Nephron (organoid): ENCODE data around the gene TRPM2.

Source experiments
- H3K27ac Mint-ChIP-seq, 3 experiments: 2 replicates each; pipeline ENCODE4 v1.8.0; 2020; ENCODE audit warnings: mixed read lengths in 3 of 3, mild to moderate bottlenecking in 2 of 3, moderate library complexity in 1 of 3
- H3K27me3 Mint-ChIP-seq: 2 replicates; pipeline ENCODE4 v1.8.0; 2021; ENCODE audit warnings: low read depth, mild to moderate bottlenecking, moderate library complexity, mixed read lengths
- H3K36me3 Mint-ChIP-seq: 2 replicates; pipeline ENCODE4 v1.8.0; 2020; ENCODE audit warnings: low read depth, mixed read lengths
- H3K4me1 Mint-ChIP-seq: 2 replicates; pipeline ENCODE4 v1.8.0; 2020; ENCODE audit warnings: mixed read lengths
- H3K4me3 Mint-ChIP-seq, 3 experiments: 2 replicates each; pipeline ENCODE4 v1.8.0; 2020; ENCODE audit warnings: mild to moderate bottlenecking in 3 of 3, mixed read lengths in 3 of 3, moderate library complexity in 2 of 3
- H3K9me3 Mint-ChIP-seq: 2 replicates; pipeline ENCODE4 v1.8.0; 2020; ENCODE audit warnings: mixed read lengths
- CTCF ChIP-seq, 3 experiments: fragments of 200-600 bp; sonication (generic); IDR thresholded peaks; one replicate each; pipeline ENCODE4 v1.5.0; 2021; ENCODE audit warnings: antibody characterized with exemption in 3 of 3; ENCODE audit not compliant: unreplicated experiment in 3 of 3

Gene TRPM2

GRCh38 chr21:44419679-44420078 lies 66.3 kb downstream of the TRPM2 start:
- Mint-ChIP-seq H3K36me3 (no peaks in the 10 kb centered on the region), H3K4me3 (peak overlapping the region in 1 of 3 experiments; percentile 31), H3K9me3 (peaks cover 7% of the 10 kb centered on the region), H3K27ac (no peak overlapping the region), H3K4me1 (peaks cover 5% of the 10 kb centered on the region), H3K27me3 (peaks cover 7% of the 10 kb centered on the region)
- no peak for TF ChIP-seq CTCF (IDR thresholded peaks at IDR 0.05; ENCODE audit: unreplicated experiment in 3 of 3)

GRCh38 chr21:44420416-44421205 lies 67.2 kb downstream of the TRPM2 start:
- H3K27ac Mint-ChIP-seq = no peak overlapping the region
- H3K9me3 Mint-ChIP-seq = peaks cover 7% of the 10 kb centered on the region
- peaks cover 5% of the 10 kb centered on the region for H3K4me1 Mint-ChIP-seq
- TF ChIP-seq CTCF (IDR thresholded peaks at IDR 0.05; ENCODE audit: unreplicated experiment in 3 of 3) = no peak
- H3K4me3 Mint-ChIP-seq = no peak overlapping the region
- H3K27me3 Mint-ChIP-seq = no peaks in the 10 kb centered on the region
- no peaks in the 10 kb centered on the region for H3K36me3 Mint-ChIP-seq

- Mint-ChIP-seq H3K27me3 (no peaks in the 10 kb centered on the region), H3K27ac (peak overlapping the region in 1 of 3 experiments; percentile 33), H3K4me3 (no peak overlapping the region), H3K36me3 (no peaks in the 10 kb centered on the region), H3K4me1 (peaks cover 5% of the 10 kb centered on the region), H3K9me3 (peaks cover 7% of the 10 kb centered on the region)
- no peak for TF ChIP-seq CTCF (IDR thresholded peaks at IDR 0.05; ENCODE audit: unreplicated experiment in 3 of 3)
Observed at GRCh38 chr21:44421901-44422840, 68.8 kb downstream of the TRPM2 start.

GRCh38 chr21:44423312-44423821 lies 69.9 kb downstream of the TRPM2 start:
- TF ChIP-seq CTCF (IDR thresholded peaks at IDR 0.05; ENCODE audit: unreplicated experiment in 3 of 3) = no peak

GRCh38 chr21:44423941-44424607 lies 70.7 kb downstream of the TRPM2 start:
- Mint-ChIP-seq H3K4me1 (peaks cover 5% of the 10 kb centered on the region), H3K9me3 (peaks cover 7% of the 10 kb centered on the region), H3K27me3 (no peaks in the 10 kb centered on the region), H3K4me3 (no peak overlapping the region), H3K27ac (no peak overlapping the region), H3K36me3 (no peaks in the 10 kb centered on the region)
- no peak for TF ChIP-seq CTCF (IDR thresholded peaks at IDR 0.05; ENCODE audit: unreplicated experiment in 3 of 3)

More at GRCh38 chr21:44423312-44423821, 69.9 kb downstream of the TRPM2 start:
- Mint-ChIP-seq H3K9me3 (peaks cover 7% of the 10 kb centered on the region), H3K27ac (peak overlapping the region in 1 of 3 experiments; percentile 7), H3K4me3 (no peak overlapping the region), H3K4me1 (peaks cover 5% of the 10 kb centered on the region), H3K27me3 (no peaks in the 10 kb centered on the region), H3K36me3 (no peaks in the 10 kb centered on the region)
